ENCODE data around the gene CPNE8. TPM values are rescaled to one million over a fixed set of nuclear protein-coding genes. Genes with fewer than 3 reads are reported as not detected.

The CPNE8 gene
- total and polyA plus RNA-seq, 5 donors from 2014 or later = 0.73 to 10.3 (median 1.5) TPM

DNA sequence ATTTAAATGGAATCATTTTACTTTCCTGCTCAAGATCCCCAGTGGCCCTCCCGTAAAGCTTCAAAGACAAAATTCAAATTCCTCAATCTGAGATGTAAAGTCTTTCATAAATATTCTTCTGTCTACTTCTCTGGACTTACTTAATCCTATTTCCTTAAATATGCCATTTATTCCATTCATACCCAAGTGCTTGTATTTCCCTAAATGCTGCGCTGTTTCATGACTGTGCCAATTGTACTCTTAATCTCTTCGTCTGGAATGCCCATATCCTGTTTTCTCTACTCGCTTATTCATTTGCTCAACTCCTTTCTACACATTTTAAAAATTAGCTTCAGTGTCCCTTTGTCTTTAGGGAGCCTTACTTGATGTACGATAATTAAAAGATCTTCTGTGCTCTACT is 280.1 kb downstream of the CPNE8 start:
- H3K27me3 Mint-ChIP-seq = no peaks in the 10 kb centered on the region

DNA sequence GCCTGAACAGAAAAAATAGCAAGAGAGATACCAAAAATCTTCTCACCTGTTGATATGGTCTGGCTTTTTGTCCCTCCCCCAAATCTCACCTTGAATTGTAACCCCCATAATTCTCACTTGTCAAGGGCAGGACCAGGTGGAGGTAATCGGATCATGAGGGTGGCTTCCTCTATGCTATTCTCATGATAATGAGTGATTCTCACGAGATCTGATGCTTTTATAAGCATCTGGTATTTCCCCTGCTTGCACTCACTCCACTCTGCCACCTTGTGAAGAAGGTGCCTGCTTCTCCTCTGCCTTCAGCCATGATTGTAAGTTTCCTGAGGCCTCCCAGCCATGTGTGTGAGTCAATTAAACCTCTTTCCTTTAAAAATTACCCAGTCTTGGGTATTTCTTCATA is 291.2 kb downstream of the CPNE8 start:
- Mint-ChIP-seq H3K36me3 (no peaks in the 10 kb centered on the region), H3K27me3 (no peaks in the 10 kb centered on the region), H3K4me3 (no peak overlapping the region), H3K9me3 (peaks cover 0 to 6% (median 3%) of the 10 kb centered on the region in 7 donors), H3K4me1 (no peaks in the 10 kb centered on the region), H3K27ac (no peak overlapping the region)
- H3K4me3 ChIP-seq (ENCODE audit: low read depth, low read length) = no peak overlapping the region
- no peaks in the 10 kb centered on the region for H3K36me3 ChIP-seq (ENCODE audit: control insufficient read depth, insufficient read depth, low read length)
- ATAC-seq (ENCODE audit: low read depth in 2 of 2) (no peak), DNase-seq (no peak)
- H3K27me3 ChIP-seq (ENCODE audit: control insufficient read depth, insufficient read depth, low read length) = no peaks in the 10 kb centered on the region
- H3K4me1 ChIP-seq (ENCODE audit: control insufficient read depth, insufficient read depth, low read length, poor library complexity, severe bottlenecking) = no peaks in the 10 kb centered on the region
- no peaks in the 10 kb centered on the region for H3K9me3 ChIP-seq (ENCODE audit: control insufficient read depth in 2 of 2, low read length in 2 of 2)
- H3K27ac ChIP-seq (ENCODE audit: insufficient read depth, low read length, poor library complexity, severe bottlenecking) = no peak overlapping the region

More for the DNA sequence above, 280.1 kb downstream of the CPNE8 start:
- Histone ChIP-seq H3K27ac (ENCODE audit: insufficient read depth, low read length, poor library complexity, severe bottlenecking) (no peak overlapping the region), H3K4me1 (ENCODE audit: control insufficient read depth, insufficient read depth, low read length, poor library complexity, severe bottlenecking) (no peaks in the 10 kb centered on the region), H3K27me3 (ENCODE audit: control insufficient read depth, insufficient read depth, low read length) (no peaks in the 10 kb centered on the region), H3K4me3 (ENCODE audit: low read depth, low read length) (no peak overlapping the region), H3K36me3 (ENCODE audit: control insufficient read depth, insufficient read depth, low read length) (no peaks in the 10 kb centered on the region), H3K9me3 (ENCODE audit: control insufficient read depth in 2 of 2, low read length in 2 of 2) (peaks cover 0 to 5% of the 10 kb centered on the region in 2 experiments)
- Mint-ChIP-seq H3K9me3 (peaks cover 0 to 13% (median 3%) of the 10 kb centered on the region in 7 donors), H3K4me3 (no peak overlapping the region), H3K27ac (no peak overlapping the region), H3K4me1 (no peaks in the 10 kb centered on the region), H3K36me3 (no peaks in the 10 kb centered on the region)
- DNase-seq (no peak), ATAC-seq (ENCODE audit: low read depth in 2 of 2) (no peak)

DNA sequence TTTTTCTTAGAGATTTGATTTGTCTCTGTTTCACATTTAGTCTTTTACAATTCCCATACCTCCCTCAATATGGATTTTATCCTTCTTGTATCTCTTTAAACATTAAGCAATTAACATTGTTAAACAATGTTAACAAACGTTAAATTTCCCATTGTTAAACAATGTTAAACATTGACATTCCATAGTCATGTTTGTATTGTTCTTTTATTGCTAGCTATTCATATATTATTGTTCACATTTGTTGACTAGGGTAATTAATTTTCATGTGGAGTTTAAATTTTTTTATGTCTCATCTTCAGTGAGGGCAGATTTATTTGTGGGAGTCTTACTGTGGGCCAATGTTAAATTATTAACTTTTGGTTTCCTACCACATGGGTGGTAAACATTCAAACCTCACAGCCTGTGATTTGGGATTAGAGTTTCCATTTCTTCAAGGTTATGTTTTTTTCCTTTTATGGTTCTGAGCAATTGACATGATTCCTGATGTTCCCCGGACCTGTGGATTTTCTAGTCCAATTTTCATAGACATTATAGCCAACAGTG is 294.5 kb downstream of the CPNE8 start:
- no peak overlapping the region for H3K4me3 ChIP-seq (ENCODE audit: low read depth, low read length)
- no peaks in the 10 kb centered on the region for H3K27me3 ChIP-seq (ENCODE audit: control insufficient read depth, insufficient read depth, low read length)
- no peak for ATAC-seq (ENCODE audit: low read depth in 2 of 2)
- Mint-ChIP-seq H3K9me3 (peaks cover 0 to 13% (median 3%) of the 10 kb centered on the region in 7 donors), H3K27me3 (no peaks in the 10 kb centered on the region), H3K27ac (no peak overlapping the region), H3K4me3 (no peak overlapping the region), H3K36me3 (no peaks in the 10 kb centered on the region), H3K4me1 (no peaks in the 10 kb centered on the region)
- H3K4me1 ChIP-seq (ENCODE audit: control insufficient read depth, insufficient read depth, low read length, poor library complexity, severe bottlenecking) = no peaks in the 10 kb centered on the region
- no peak overlapping the region for H3K27ac ChIP-seq (ENCODE audit: insufficient read depth, low read length, poor library complexity, severe bottlenecking)
- DNase-seq = no peak
- no peaks in the 10 kb centered on the region for H3K36me3 ChIP-seq (ENCODE audit: control insufficient read depth, insufficient read depth, low read length)
- no peaks in the 10 kb centered on the region for H3K9me3 ChIP-seq (ENCODE audit: control insufficient read depth in 2 of 2, low read length in 2 of 2)

DNA sequence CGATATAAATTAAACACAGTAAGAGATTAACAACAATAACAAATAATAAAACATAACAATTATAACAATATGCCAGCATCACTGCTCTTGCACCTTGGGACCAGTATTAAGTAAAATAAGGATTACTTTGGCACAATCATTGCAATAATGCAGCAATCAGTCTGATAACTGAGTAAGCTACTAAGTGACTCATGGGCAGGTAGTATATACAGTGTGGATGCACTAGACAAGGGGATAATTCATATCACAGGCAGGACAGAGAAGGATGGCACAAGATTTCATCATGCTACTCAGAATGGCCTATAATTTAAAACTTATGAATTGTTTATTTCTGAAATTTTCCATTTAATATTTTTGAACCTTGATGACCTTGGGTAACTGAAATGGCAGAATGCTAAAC is 298.1 kb downstream of the CPNE8 start:
- no peak for DNase-seq

More for the DNA sequence above, 298.1 kb downstream of the CPNE8 start:
- no peak overlapping the region for H3K27ac ChIP-seq (ENCODE audit: insufficient read depth, low read length, poor library complexity, severe bottlenecking)
- H3K4me3 Mint-ChIP-seq = no peak overlapping the region
- H3K27ac Mint-ChIP-seq = no peak overlapping the region
- no peaks in the 10 kb centered on the region for H3K27me3 Mint-ChIP-seq
- no peak overlapping the region for H3K4me3 ChIP-seq (ENCODE audit: low read depth, low read length)
- H3K9me3 Mint-ChIP-seq = peaks cover 3 to 19% (median 6%) of the 10 kb centered on the region in 7 donors
- H3K27me3 ChIP-seq (ENCODE audit: control insufficient read depth, insufficient read depth, low read length) = no peaks in the 10 kb centered on the region
- no peaks in the 10 kb centered on the region for H3K36me3 ChIP-seq (ENCODE audit: control insufficient read depth, insufficient read depth, low read length)
- no peaks in the 10 kb centered on the region for H3K4me1 Mint-ChIP-seq
- no peaks in the 10 kb centered on the region for H3K4me1 ChIP-seq (ENCODE audit: control insufficient read depth, insufficient read depth, low read length, poor library complexity, severe bottlenecking)
- H3K36me3 Mint-ChIP-seq = no peaks in the 10 kb centered on the region
- H3K9me3 ChIP-seq (ENCODE audit: control insufficient read depth in 2 of 2, low read length in 2 of 2) = no peaks in the 10 kb centered on the region
- no peak for ATAC-seq (ENCODE audit: low read depth in 2 of 2)
